ENCODE data around the gene MAGEA6.
"Not testable (repeated sequence)": the region's sequence is repeated elsewhere in the genome, so short reads cannot be mapped to it uniquely, and the experiment has no call there.

Gene MAGEA6

GRCh38 chrX:152769549-152770289 is at the start of gene MAGEA6:
Gene MAGEA6, minus strand, starts transcription at chrX:152769689. Its CDS starts 2,039 bp downstream, at chrX:152767650.
- DNase-seq (ENCODE audit: low spot score): not testable (repeated sequence)

DNA sequence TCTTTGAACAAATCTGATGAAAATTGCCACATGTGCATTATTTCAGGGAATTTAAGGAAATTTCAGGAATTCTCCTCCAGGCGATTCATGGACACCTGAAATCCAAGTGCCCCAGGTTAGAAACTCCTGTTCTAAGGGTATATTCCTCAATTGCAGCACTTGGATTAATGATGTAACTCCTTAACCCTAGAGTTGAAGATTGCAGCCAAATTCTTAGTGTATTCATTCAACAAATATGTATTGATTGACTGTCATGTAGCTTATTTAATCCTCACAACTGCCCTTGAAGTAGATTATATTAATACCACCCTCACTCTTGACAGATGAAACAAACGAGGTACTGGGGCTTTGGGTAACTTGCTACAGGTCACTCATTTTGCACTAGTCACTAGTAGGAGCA is 49.8 kb upstream of the MAGEA6 start:
- no peak for DNase-seq (ENCODE audit: low spot score)

DNA sequence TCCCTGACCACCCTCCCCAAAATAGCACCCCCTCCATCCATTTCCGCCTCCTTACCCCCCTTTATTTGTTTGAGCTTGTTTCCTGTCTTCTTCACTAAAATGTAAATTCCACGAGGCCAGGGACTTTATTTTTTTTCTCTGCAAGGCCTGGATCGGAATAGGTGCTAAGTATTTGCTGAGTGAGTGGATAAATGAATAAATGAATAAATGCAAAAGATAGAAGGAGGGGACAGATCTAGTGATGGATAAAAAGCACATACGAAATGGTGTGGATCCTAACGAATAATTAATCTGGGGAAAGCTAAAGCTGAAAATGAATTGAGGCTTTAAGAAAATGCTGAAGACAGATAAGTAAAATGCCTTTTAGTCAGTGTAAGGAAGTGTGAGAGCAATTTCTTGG is 48.9 kb upstream of the MAGEA6 start:
- DNase-seq (ENCODE audit: low spot score): no peak

DNA sequence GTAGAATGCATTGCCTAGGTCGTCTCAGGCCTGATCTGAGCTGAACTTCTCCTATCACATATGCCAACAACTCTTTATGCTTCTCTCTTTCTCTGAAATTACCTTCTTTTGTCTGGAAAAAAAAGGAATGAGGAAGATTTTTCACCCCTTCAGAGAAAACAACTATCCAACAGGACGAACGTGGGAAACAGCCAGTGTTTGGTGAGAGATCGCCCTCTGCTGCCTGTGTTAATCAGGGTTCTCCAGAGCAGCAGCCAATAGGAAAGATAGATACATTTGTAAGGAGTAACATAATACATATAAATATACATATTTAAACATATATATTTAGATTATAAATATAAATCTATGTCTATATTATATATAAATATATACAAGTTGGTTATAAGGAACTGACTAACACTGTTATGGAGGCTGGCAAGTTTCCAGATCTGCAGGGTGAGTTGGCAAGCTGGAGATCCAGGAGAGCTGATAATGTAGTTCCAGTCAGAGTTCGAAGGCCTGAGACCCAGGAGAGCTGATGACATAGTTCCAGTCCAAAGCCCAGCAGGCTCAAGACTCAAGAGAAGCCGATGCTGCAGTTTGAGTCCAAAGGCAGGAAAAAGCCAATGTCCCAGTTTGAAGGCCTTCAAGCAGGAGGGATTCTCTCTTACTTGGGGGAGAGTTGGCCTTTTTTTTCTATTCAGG is 47.7 kb upstream of the MAGEA6 start:
- DNase-seq (ENCODE audit: low spot score): peak; percentile 6

DNA sequence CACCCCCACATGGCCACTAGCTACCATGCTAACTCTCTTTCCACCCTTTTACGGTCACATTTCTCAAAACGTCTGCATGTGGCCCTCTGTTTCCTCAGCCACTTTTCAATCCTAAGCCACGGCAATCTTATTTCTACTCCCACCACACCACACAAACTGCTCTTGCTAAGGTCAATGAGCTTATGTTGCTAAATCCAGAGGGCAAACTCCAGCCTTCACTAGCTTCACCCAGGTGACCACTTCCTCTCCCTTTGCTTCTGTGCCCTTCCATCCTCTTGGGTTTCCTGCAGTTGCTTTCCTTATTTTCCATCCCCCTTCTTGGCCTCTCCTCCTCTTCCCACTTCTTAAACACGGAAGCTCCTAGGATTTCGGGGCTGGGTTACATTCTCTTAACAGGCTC is 44.6 kb upstream of the MAGEA6 start:
- DNase-seq (ENCODE audit: low spot score): no peak

GRCh38 chrX:152813206-152813605 is 43.7 kb upstream of the MAGEA6 start:
- DNase-seq (ENCODE audit: low spot score): no peak

- no peak for DNase-seq (ENCODE audit: low spot score)
Observed at GRCh38 chrX:152810403-152810802, 40.9 kb upstream of the MAGEA6 start.

DNA sequence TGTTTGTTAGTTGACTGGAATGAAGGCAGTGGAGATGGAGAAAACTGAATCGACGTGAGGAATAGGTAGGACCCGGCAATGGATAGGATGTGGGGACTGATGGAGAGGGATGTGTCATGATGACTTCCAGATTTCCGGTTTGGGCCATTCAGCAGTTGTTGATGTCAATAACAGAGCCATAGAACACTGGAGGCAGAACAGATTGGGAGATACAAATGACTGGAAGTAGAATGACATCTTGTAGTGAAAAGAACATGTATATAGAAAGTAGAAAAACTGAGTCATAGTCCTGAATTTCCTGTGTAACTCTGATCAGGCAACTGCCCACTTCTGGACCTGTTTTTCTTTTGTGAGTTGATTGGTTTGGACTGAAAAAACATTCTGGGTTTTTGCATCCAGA is 36.5 kb upstream of the MAGEA6 start:
- DNase-seq (ENCODE audit: low spot score): no peak

DNA sequence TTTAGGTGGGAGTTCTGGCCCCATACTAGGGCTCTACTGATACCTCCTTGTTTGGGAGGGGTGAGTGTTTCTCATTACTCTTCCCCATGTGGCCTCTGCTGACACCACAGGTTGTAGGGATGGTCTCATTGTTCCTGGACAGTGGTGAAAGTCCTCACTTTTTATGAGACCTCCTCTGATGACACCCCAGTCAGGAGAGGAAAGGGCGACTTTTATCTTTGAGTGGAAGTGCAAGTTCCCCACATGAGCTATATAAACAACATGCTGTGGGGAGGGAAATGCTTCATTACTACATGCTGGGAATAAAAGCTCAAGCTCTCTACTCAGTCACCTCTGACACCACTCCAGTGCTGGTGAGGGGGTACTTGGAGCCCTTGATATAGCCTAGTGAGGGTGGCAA is 29.5 kb upstream of the MAGEA6 start:
- DNase-seq (ENCODE audit: low spot score): no peak

DNA sequence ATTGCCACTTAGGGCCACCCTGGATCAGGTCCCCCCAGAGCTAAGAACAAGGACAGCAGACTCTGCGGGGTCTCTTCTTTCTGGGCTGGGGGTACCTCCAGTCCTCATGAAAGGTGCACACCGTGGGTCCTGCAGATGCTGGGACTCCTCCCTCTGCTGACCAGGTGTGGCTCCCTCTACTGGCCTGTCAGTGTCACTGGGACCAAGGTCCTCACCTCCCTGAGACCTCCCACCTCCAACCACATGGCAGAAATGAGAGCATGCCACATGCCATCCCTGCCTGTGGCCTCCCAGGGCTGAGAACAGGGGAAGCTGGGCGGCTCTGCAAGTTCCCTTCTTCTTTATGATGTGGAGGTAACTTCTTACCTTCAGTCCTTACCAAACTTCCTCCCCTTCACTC is 17.6 kb upstream of the MAGEA6 start:
- DNase-seq (ENCODE audit: low spot score): not testable (repeated sequence)

- DNase-seq (ENCODE audit: low spot score): not testable (repeated sequence)
Observed at GRCh38 chrX:152766562-152766961, 2.9 kb downstream of the MAGEA6 start.

DNA sequence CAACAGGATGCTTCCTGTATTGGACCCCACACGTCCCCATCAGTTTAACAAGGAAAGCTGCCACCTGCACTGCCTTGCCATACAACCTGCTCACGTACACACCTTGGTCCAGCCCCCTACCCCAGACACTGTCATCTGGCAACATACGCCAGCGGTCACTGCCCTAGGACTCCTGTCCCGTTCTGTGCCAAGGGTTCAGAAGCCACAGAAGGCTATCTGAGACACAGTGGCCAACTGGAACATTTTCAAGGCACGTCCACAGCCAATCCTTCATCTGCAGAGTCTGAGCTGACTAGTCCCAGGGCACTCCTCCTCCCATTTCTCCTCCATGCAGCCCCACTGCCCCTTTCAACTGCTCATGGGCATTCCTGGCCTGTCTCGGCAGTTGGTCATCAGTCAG is 7.9 kb downstream of the MAGEA6 start:
- DNase-seq (ENCODE audit: low spot score): not testable (repeated sequence)

DNA sequence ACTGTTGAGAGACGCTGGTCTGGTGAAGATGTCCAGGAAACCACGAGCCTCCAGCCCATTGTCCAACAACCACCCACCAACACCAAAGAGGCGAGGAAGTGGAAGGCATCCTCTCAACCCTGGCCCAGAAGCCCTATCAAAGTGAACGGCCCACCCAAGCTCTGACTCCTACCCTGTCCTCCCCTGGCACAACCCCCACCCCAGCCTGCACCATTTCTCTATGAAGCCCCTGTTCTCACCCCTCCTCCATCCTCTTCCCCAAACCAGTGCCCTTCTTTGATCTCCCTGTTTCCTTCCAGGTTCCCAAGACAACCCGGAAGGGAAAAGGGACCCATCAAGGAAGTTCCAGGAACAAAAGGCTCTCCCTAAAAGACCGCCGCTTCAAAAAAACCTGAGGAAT is 9.9 kb downstream of the MAGEA6 start:
- DNase-seq (ENCODE audit: low spot score): not testable (repeated sequence)

- not testable (repeated sequence) for DNase-seq (ENCODE audit: low spot score)
Observed at GRCh38 chrX:152758918-152759317, 10.6 kb downstream of the MAGEA6 start, which contains the start of gene CSAG3. Gene CSAG3, plus strand, starts transcription at chrX:152759218.

DNA sequence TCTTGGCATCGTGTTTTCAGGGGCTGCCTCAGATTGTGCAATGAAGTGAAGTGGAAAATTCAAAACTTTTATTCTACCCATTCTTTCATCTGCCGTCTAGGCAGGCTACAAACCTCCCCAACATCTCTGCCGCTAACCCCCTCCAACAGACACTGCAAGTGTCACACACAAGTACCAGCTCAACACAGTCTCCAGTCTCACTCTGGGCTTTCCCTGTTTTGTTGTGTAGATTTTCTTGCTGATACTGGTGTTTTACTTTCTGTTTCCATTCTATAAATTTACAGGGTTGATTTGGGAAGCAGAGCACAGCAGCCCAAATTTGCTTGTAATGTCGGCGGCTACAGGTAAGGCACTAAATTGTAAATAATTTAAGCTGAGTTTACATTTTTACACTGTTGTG is 14.6 kb downstream of the MAGEA6 start:
- DNase-seq (ENCODE audit: low spot score): not testable (repeated sequence)

DNA sequence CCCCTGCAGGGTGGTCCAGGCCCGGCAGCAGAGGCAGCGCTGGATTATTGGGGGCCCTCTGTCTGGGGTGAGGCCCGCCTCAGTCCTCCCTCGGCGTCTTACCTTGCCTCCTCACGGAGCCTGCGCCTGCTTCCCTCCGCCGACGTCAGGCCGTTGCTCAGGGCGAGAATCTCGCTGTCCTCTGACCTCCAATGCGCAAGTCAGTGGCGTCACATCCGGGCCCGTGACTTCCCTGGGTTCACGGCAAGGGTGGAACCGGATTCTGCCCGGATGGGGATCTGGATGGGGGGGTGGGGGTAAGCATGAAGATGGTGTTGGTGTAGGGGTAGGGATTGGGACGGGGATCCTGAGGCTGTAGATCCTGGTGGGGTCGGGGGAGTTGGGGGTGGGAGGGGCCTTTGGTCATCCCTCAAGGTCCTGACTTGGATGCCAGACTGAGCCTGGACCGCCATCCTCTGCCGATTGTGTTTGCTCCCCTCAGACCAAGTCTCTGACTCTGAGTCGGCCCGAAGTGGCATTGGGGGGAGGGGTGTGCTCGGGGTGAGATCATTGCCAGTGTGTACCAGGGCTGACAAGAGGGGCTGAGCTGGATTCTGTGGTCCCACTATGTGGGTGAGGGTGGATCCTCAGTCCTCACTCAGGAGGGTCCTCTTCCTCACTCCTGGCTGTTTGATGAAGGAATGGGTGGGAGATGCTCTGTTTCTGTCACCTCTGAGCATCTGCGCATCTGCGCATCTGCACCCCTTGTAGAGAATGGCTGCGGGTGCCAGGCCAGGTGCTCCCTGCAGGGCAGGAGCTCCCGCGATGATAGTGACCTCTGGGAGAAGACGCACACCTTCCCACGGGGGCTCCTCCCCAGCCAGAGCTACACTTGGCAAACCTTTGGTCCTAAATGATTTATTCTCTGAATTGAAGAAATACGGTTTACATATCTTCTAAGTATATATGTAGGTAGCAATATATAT is 15.5 kb downstream of the MAGEA6 start, which contains the start of gene MAGEA2:
MAGEA2 (minus strand) TSS at position 157 of the 965 bp plus-strand sequence. CDS start 2,479 bp downstream, outside the sequence.
- not testable (repeated sequence) for DNase-seq (ENCODE audit: low spot score)

GRCh38 chrX:152738560-152738959 is 30.9 kb downstream of the MAGEA6 start:
- no peak for DNase-seq (ENCODE audit: low spot score)

GRCh38 chrX:152736528-152736927 is 33.0 kb downstream of the MAGEA6 start:
- not testable (repeated sequence) for DNase-seq (ENCODE audit: low spot score)

GRCh38 chrX:152735860-152736511 is 33.5 kb downstream of the MAGEA6 start:
- no peak for DNase-seq (ENCODE audit: low spot score)

GRCh38 chrX:152735101-152735500 is 34.4 kb downstream of the MAGEA6 start:
- no peak for DNase-seq (ENCODE audit: low spot score)

DNA sequence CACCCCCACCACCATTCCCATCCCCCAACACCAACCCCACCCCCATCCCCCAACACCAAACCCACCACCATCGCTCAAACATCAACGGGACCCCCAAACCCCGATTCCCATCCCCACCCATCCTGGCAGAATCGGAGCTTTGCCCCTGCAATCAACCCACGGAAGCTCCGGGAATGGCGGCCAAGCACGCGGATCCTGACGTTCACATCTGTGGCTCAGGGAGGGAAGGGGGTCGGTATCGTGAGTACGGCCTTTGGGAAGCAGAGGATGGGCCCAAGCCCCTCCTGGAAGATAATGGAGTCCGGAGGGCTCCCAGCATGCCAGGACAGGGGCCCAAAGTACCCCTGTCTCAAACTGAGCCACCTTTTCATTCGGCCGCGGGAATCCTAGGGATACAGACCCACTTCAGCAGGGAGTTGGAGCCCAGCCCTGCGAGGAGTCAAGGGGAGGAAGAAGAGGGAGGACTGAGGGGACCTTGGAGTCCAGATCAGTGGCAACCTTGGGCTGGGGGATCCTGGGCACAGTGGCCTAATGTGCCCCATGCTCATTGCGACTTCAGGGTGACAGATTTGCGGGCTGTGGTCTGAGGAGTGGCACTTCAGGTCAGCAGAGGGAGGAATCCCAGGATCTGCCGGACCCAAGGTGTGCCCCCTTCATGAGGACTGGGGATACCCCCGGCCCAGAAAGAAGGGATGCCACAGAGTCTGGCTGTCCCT is 35.2 kb downstream of the MAGEA6 start:
- DNase-seq (ENCODE audit: low spot score): not testable (repeated sequence)

All from LoVo (cell line).